Measurements from ENCODE around the gene ADRM1. TPM values are rescaled to one million over a fixed set of nuclear protein-coding genes. Genes with fewer than 3 reads are reported as not detected.

The ADRM1 gene
- polyA plus RNA-seq, 2 donors = 84.9 to 117 TPM

- H3K36me3 ChIP-seq (ENCODE audit: control insufficient read depth in 2 of 2, insufficient read depth in 2 of 2, low read length in 1 of 2) = peaks cover 12 to 54% of the 10 kb centered on the region in 2 donors
- no peak overlapping the region for H3K27ac ChIP-seq (ENCODE audit: low read depth in 2 of 2, low read length in 1 of 2)
- H3K4me1 ChIP-seq (ENCODE audit: control insufficient read depth in 2 of 2, insufficient read depth in 2 of 2, low read length in 1 of 2) = no peaks in the 10 kb centered on the region
- no peaks in the 10 kb centered on the region for H3K9me3 ChIP-seq (ENCODE audit: control insufficient read depth in 2 of 2, insufficient read depth in 1 of 2, low read depth in 1 of 2, low read length in 1 of 2)
- no peaks in the 10 kb centered on the region for H3K27me3 ChIP-seq (ENCODE audit: control insufficient read depth in 1 of 2, insufficient read depth in 2 of 2, low read length in 2 of 2)
- WGBS, 2 donors = 94% methylated on average over 10 of the region's 10 CpGs
- no peak overlapping the region for H3K4me3 ChIP-seq (ENCODE audit: low read depth in 1 of 2, low read length in 2 of 2)
Measured at GRCh38 chr20:62266340-62266739, 36.5 kb upstream of the ADRM1 start.

DNA sequence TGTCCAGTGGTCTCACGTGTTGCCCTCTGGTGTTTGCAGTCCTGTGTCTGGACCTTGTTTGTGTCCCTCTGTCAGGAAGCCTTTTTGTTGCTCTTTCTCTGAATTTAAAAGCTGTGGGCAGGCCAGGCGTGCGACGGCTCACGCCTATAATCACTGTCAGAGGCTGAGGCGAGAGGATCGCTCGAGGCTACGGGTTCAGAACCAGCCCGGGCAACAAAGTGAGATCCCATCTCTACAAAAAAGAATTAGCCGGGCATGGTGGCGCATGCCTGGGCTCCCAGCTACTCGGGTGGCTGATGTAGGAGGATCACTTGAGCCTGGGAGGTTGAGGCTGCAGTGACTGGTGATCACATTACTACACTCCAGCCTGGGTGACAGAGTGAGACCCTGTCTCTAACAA, 35.9 kb upstream of the ADRM1 start:
- Histone ChIP-seq H3K9me3 (ENCODE audit: control insufficient read depth in 2 of 2, insufficient read depth in 1 of 2, low read depth in 1 of 2, low read length in 1 of 2) (no peaks in the 10 kb centered on the region), H3K4me1 (ENCODE audit: control insufficient read depth in 2 of 2, insufficient read depth in 2 of 2, low read length in 1 of 2) (no peaks in the 10 kb centered on the region), H3K27me3 (ENCODE audit: control insufficient read depth in 1 of 2, insufficient read depth in 2 of 2, low read length in 2 of 2) (no peaks in the 10 kb centered on the region), H3K4me3 (ENCODE audit: low read depth in 1 of 2, low read length in 2 of 2) (no peak overlapping the region), H3K36me3 (ENCODE audit: control insufficient read depth in 2 of 2, insufficient read depth in 2 of 2, low read length in 1 of 2) (peaks cover 12 to 54% of the 10 kb centered on the region in 2 donors), H3K27ac (ENCODE audit: low read depth in 2 of 2, low read length in 1 of 2) (peak overlapping the region in 1 of 2 donors; percentile 67)
- 76 to 85% methylated on average over 13 of the region's 13 CpGs for WGBS, 2 donors

- Histone ChIP-seq H3K4me3 (ENCODE audit: low read depth in 1 of 2, low read length in 2 of 2) (no peak overlapping the region), H3K36me3 (ENCODE audit: control insufficient read depth in 2 of 2, insufficient read depth in 2 of 2, low read length in 1 of 2) (peaks cover 12 to 54% of the 10 kb centered on the region in 2 donors), H3K27ac (ENCODE audit: low read depth in 2 of 2, low read length in 1 of 2) (peak overlapping the region in 1 of 2 donors; percentile 67), H3K27me3 (ENCODE audit: control insufficient read depth in 1 of 2, insufficient read depth in 2 of 2, low read length in 2 of 2) (no peaks in the 10 kb centered on the region), H3K9me3 (ENCODE audit: control insufficient read depth in 2 of 2, insufficient read depth in 1 of 2, low read depth in 1 of 2, low read length in 1 of 2) (no peaks in the 10 kb centered on the region), H3K4me1 (ENCODE audit: control insufficient read depth in 2 of 2, insufficient read depth in 2 of 2, low read length in 1 of 2) (no peaks in the 10 kb centered on the region)
- WGBS, 2 donors = 74 to 78% methylated on average over 10 of the region's 10 CpGs
Measured at GRCh38 chr20:62267543-62267942, 35.3 kb upstream of the ADRM1 start.

DNA sequence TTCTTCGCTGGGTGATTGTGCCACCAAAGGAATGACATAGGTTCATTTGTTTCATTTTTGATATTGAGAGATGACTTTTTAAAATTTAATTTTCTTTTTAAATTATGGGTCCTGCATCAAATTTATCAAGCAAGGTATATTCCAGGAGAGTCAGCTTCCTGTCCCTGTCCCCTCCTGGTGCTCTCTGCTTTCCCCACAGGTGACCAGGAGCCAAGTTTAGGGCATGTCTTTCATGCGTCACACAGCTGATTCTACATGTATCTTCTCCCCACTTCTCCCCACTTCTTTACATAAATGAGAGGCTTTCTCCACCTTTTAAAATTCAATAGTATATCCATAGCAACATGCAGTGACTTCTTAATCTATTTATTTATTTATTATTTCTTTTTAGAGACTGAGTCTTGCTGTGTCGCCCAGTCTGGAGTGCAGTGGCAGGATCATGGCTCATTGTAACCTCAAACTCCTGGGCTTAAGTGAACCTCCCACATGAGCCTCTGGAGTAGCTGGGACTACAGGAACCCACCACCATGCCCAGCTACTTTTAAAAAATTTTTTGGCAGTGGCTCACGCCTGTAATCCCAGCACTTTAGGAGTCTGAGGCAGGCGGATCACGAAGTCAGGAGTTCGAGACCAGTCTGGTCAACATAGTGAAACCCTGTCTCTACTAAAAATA, 34.4 kb upstream of the ADRM1 start:
- no peak overlapping the region for H3K4me3 ChIP-seq (ENCODE audit: low read depth in 1 of 2, low read length in 2 of 2)
- H3K9me3 ChIP-seq (ENCODE audit: control insufficient read depth in 2 of 2, insufficient read depth in 1 of 2, low read depth in 1 of 2, low read length in 1 of 2) = no peaks in the 10 kb centered on the region
- WGBS, 2 donors = 82 to 84% methylated on average over 7 of the region's 7 CpGs
- peaks cover 8 to 56% of the 10 kb centered on the region in 2 donors for H3K36me3 ChIP-seq (ENCODE audit: control insufficient read depth in 2 of 2, insufficient read depth in 2 of 2, low read length in 1 of 2)
- H3K4me1 ChIP-seq (ENCODE audit: control insufficient read depth in 2 of 2, insufficient read depth in 2 of 2, low read length in 1 of 2) = no peaks in the 10 kb centered on the region
- H3K27ac ChIP-seq (ENCODE audit: low read depth in 2 of 2, low read length in 1 of 2) = no peak overlapping the region
- no peaks in the 10 kb centered on the region for H3K27me3 ChIP-seq (ENCODE audit: control insufficient read depth in 1 of 2, insufficient read depth in 2 of 2, low read length in 2 of 2)

- no peaks in the 10 kb centered on the region for H3K9me3 ChIP-seq (ENCODE audit: control insufficient read depth in 2 of 2, insufficient read depth in 1 of 2, low read depth in 1 of 2, low read length in 1 of 2)
- no peaks in the 10 kb centered on the region for H3K27me3 ChIP-seq (ENCODE audit: control insufficient read depth in 1 of 2, insufficient read depth in 2 of 2, low read length in 2 of 2)
- H3K27ac ChIP-seq (ENCODE audit: low read depth in 2 of 2, low read length in 1 of 2) = no peak overlapping the region
- H3K4me3 ChIP-seq (ENCODE audit: low read depth in 1 of 2, low read length in 2 of 2) = no peak overlapping the region
- 88 to 91% methylated on average over 14 of the region's 14 CpGs for WGBS, 2 donors
- H3K4me1 ChIP-seq (ENCODE audit: control insufficient read depth in 2 of 2, insufficient read depth in 2 of 2, low read length in 1 of 2) = no peaks in the 10 kb centered on the region
- H3K36me3 ChIP-seq (ENCODE audit: control insufficient read depth in 2 of 2, insufficient read depth in 2 of 2, low read length in 1 of 2) = peaks cover 8 to 60% of the 10 kb centered on the region in 2 donors
Measured at GRCh38 chr20:62269378-62269777, 33.4 kb upstream of the ADRM1 start.

DNA sequence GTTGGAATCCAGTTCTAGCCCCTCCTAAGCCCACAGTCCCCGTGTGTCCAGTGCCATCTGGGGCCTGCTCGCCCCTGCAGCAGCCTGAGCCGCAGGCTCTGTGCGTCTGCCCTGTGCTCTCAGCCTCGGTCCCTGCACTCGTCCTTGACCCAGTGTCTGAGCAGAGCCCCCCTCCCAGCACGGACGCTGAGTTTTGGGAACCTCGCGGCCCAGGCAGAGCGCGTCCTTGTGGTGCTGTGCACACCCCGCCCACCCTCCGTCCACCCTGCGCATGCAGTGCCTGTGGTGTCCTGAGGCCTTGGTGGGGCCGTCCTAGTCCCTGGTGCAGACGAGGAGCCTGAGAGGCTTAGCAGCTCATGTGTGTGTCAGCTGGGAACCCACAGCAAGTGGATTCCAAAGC, 32.9 kb upstream of the ADRM1 start:
- H3K9me3 ChIP-seq (ENCODE audit: control insufficient read depth in 2 of 2, insufficient read depth in 1 of 2, low read depth in 1 of 2, low read length in 1 of 2) = no peaks in the 10 kb centered on the region
- H3K27ac ChIP-seq (ENCODE audit: low read depth in 2 of 2, low read length in 1 of 2) = no peak overlapping the region
- H3K36me3 ChIP-seq (ENCODE audit: control insufficient read depth in 2 of 2, insufficient read depth in 2 of 2, low read length in 1 of 2) = peaks cover 8 to 58% of the 10 kb centered on the region in 2 donors
- no peaks in the 10 kb centered on the region for H3K27me3 ChIP-seq (ENCODE audit: control insufficient read depth in 1 of 2, insufficient read depth in 2 of 2, low read length in 2 of 2)
- H3K4me1 ChIP-seq (ENCODE audit: control insufficient read depth in 2 of 2, insufficient read depth in 2 of 2, low read length in 1 of 2) = no peaks in the 10 kb centered on the region
- 91 to 94% methylated on average over 17 of the region's 17 CpGs for WGBS, 2 donors
- H3K4me3 ChIP-seq (ENCODE audit: low read depth in 1 of 2, low read length in 2 of 2) = no peak overlapping the region

DNA sequence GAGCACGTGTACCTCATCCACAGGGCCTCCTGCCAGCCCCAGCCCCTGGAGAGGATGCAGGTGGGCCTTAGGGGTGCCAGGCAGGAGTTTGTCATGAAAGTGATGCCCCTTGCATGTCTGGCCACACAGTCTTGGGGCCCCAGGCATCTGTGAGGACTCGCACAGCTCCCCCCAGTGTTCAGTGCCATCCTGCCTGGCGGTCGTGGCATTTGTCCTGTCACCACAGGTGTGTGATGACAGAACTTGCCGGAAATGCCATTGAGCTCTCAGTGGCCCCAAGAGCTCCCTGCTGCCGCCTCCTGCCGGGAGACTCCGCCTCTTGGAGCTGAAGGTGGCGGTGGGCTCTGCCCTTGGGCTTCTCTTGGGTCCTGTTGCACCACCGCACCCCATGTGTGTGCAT, 30.6 kb upstream of the ADRM1 start:
- H3K4me3 ChIP-seq (ENCODE audit: low read depth in 1 of 2, low read length in 2 of 2) = no peak overlapping the region
- H3K36me3 ChIP-seq (ENCODE audit: control insufficient read depth in 2 of 2, insufficient read depth in 2 of 2, low read length in 1 of 2) = peaks cover 10 to 53% of the 10 kb centered on the region in 2 donors
- no peaks in the 10 kb centered on the region for H3K9me3 ChIP-seq (ENCODE audit: control insufficient read depth in 2 of 2, insufficient read depth in 1 of 2, low read depth in 1 of 2, low read length in 1 of 2)
- WGBS, 2 donors = 82 to 89% methylated on average over 10 of the region's 10 CpGs
- no peaks in the 10 kb centered on the region for H3K4me1 ChIP-seq (ENCODE audit: control insufficient read depth in 2 of 2, insufficient read depth in 2 of 2, low read length in 1 of 2)
- H3K27ac ChIP-seq (ENCODE audit: low read depth in 2 of 2, low read length in 1 of 2) = no peak overlapping the region
- H3K27me3 ChIP-seq (ENCODE audit: control insufficient read depth in 1 of 2, insufficient read depth in 2 of 2, low read length in 2 of 2) = no peaks in the 10 kb centered on the region

DNA sequence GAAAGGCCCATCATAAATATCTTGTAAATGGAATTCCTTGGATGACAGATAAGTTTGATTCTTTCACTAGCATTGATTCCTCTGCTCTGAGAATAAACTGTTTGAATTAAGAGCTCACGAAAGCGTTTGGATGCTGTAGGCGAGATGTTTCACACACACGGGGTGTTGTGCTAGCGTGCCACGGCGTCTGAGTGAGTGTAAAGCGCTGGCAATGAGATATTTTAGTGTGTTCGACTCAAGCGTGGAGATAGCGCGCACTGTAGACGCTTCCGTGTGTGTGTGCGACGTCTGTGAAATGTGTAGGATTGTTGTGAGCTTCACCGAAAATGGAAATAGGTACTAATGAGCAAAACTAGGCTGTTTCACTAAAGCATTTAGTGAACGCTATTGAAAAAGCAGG, 29.4 kb upstream of the ADRM1 start:
- WGBS, 2 donors = 95 to 97% methylated on average over 18 of the region's 18 CpGs
- H3K36me3 ChIP-seq (ENCODE audit: control insufficient read depth in 2 of 2, insufficient read depth in 2 of 2, low read length in 1 of 2) = peaks cover 10 to 55% of the 10 kb centered on the region in 2 donors
- H3K27ac ChIP-seq (ENCODE audit: low read depth in 2 of 2, low read length in 1 of 2) = no peak overlapping the region
- no peaks in the 10 kb centered on the region for H3K27me3 ChIP-seq (ENCODE audit: control insufficient read depth in 1 of 2, insufficient read depth in 2 of 2, low read length in 2 of 2)
- H3K4me1 ChIP-seq (ENCODE audit: control insufficient read depth in 2 of 2, insufficient read depth in 2 of 2, low read length in 1 of 2) = no peaks in the 10 kb centered on the region
- H3K4me3 ChIP-seq (ENCODE audit: low read depth in 1 of 2, low read length in 2 of 2) = no peak overlapping the region
- no peaks in the 10 kb centered on the region for H3K9me3 ChIP-seq (ENCODE audit: control insufficient read depth in 2 of 2, insufficient read depth in 1 of 2, low read depth in 1 of 2, low read length in 1 of 2)

DNA sequence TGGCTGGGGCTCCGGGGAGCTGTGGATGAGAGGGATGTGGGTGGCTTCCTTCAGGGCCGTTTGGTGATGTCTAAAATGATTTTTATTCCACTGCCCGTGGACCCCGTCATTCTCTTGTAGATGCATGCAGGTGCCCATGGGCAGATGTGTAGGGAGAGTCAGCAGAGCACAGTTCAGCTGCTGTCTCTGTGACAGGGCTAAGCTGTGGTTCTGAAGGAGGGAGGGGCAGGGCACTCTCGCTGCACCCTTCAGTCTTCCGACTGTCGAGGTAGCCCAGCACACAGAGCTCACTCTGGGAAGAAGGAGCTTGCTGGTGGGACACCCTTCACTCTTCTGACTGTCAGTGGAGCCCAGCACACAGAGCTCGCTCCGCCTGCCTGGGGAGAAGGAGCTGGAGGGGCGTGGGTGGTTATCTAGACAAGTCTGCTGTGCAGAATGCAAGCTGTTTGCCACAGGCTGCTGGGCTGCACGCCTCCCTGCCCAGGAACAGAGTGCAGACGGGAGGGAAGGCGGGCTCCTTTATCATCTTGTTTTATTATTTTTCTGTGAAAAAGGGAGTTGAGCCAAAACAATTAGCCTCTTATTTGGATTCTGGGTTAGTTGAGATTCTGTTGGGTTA, 28.4 kb upstream of the ADRM1 start:
- Histone ChIP-seq H3K27ac (ENCODE audit: low read depth in 2 of 2, low read length in 1 of 2) (no peak overlapping the region), H3K27me3 (ENCODE audit: control insufficient read depth in 1 of 2, insufficient read depth in 2 of 2, low read length in 2 of 2) (no peaks in the 10 kb centered on the region), H3K9me3 (ENCODE audit: control insufficient read depth in 2 of 2, insufficient read depth in 1 of 2, low read depth in 1 of 2, low read length in 1 of 2) (peaks cover 0 to 2% of the 10 kb centered on the region in 2 donors), H3K4me1 (ENCODE audit: control insufficient read depth in 2 of 2, insufficient read depth in 2 of 2, low read length in 1 of 2) (no peaks in the 10 kb centered on the region), H3K4me3 (ENCODE audit: low read depth in 1 of 2, low read length in 2 of 2) (no peak overlapping the region), H3K36me3 (ENCODE audit: control insufficient read depth in 2 of 2, insufficient read depth in 2 of 2, low read length in 1 of 2) (peaks cover 15 to 58% of the 10 kb centered on the region in 2 donors)
- 84 to 85% methylated on average over 13 of the region's 13 CpGs for WGBS, 2 donors

DNA sequence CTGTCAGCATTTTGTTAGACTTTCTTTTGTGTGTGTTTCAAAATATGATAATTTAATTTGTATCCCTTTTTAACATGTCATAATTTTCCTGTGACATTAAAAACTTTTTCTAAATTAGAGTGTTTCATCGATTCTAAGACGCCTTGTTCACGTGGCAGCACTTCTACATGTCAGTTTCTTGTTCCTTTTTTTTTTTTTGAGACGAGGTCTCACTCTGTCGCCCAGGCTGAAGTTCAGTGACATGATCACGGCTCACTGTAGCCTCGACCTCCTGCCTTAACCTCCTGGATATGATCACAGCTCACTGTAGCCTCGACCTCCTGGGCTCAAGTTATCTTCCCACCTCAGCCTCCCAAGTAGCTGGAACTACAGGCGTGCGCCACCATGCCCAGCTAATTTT, 27.6 kb upstream of the ADRM1 start:
- H3K36me3 ChIP-seq (ENCODE audit: control insufficient read depth in 2 of 2, insufficient read depth in 2 of 2, low read length in 1 of 2) = peaks cover 23 to 58% of the 10 kb centered on the region in 2 donors
- 92 to 93% methylated on average over 10 of the region's 10 CpGs for WGBS, 2 donors
- no peaks in the 10 kb centered on the region for H3K27me3 ChIP-seq (ENCODE audit: control insufficient read depth in 1 of 2, insufficient read depth in 2 of 2, low read length in 2 of 2)
- no peak overlapping the region for H3K27ac ChIP-seq (ENCODE audit: low read depth in 2 of 2, low read length in 1 of 2)
- no peaks in the 10 kb centered on the region for H3K4me1 ChIP-seq (ENCODE audit: control insufficient read depth in 2 of 2, insufficient read depth in 2 of 2, low read length in 1 of 2)
- H3K4me3 ChIP-seq (ENCODE audit: low read depth in 1 of 2, low read length in 2 of 2) = no peak overlapping the region
- H3K9me3 ChIP-seq (ENCODE audit: control insufficient read depth in 2 of 2, insufficient read depth in 1 of 2, low read depth in 1 of 2, low read length in 1 of 2) = peaks cover 0 to 2% of the 10 kb centered on the region in 2 donors

Data from esophagus (tissue), 2 donors.